Measurements from ENCODE around the gene SOCS3. TPM values are rescaled to one million over a fixed set of nuclear protein-coding genes. Genes with fewer than 3 reads are reported as not detected.

SOCS3 gene
- total RNA-seq, 4 donors from 2014 or later: 3.2 to 125 (median 20.8) TPM

DNA sequence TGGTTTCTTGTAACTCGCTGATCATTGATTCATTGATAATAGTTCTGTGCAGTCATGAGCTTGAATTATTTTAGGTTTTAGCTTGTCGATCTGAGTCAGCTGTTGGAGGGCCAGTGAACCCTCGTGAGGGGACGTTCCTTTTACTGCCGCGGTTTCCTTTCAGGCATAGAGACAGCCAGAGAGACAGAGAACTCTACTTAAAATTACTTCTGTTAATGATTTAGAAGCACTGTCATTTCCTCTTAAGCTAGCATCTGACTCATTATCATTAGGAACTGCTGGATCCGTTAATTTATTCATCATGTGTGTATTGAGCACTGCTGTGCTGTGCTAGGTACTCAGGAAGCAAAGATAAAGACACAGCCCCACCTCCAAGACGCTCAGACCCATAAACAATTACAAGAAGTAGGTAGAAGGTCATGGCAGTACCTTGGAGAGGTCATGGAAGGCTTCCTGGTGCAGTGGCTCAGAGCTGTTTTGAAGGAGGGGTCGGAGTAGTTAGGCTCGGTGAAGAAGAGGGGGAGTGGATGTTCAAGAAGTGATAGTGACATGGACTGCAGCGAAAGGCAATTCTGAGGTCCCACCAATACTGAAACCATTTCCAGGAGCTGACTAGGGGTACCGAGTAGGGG, 21.8 kb upstream of the SOCS3 start:
- TF ChIP-seq POLR2A (IDR thresholded peaks at IDR 0.05) (no peak), CTCF (IDR thresholded peaks at IDR 0.05) (no peak)
- peaks cover 11 to 69% (median 42%) of the 10 kb centered on the region in 4 donors for H3K4me1 ChIP-seq
- no peaks in the 10 kb centered on the region for H3K27me3 ChIP-seq
- H3K4me3 ChIP-seq: peak overlapping the region in 1 of 4 donors; percentile 18
- H3K27ac ChIP-seq: peak overlapping the region; percentile 54 to 84 (median 72)
- H3K36me3 ChIP-seq: no peaks in the 10 kb centered on the region
- no peaks in the 10 kb centered on the region for H3K9me3 ChIP-seq
- peak in 1 of 3 donors; percentile 73 for DNase-seq

- Histone ChIP-seq H3K27me3 (no peaks in the 10 kb centered on the region), H3K36me3 (no peaks in the 10 kb centered on the region), H3K9me3 (no peaks in the 10 kb centered on the region), H3K27ac (peak overlapping the region in 3 of 4 donors; percentile 2 to 94 (median 94)), H3K4me1 (peaks cover 8 to 55% (median 29%) of the 10 kb centered on the region in 4 donors), H3K4me3 (no peak overlapping the region)
- no peak for DNase-seq
- TF ChIP-seq POLR2A (IDR thresholded peaks at IDR 0.05): no peak
- TF ChIP-seq CTCF (IDR thresholded peaks at IDR 0.05): no peak
These were observed 20.5 kb upstream of the SOCS3 start for GRCh38 chr17:78380370-78380769.

- H3K4me1 ChIP-seq: peaks cover 8 to 46% (median 17%) of the 10 kb centered on the region in 4 donors
- peak overlapping the region; percentile 79 to 98 (median 95) for H3K4me3 ChIP-seq
- H3K36me3 ChIP-seq: no peaks in the 10 kb centered on the region
These were observed 19.2 kb upstream of the SOCS3 start for GRCh38 chr17:78379131-78379491.

GRCh38 chr17:78378225-78379130, 18.6 kb upstream of the SOCS3 start, which contains the start of gene PGS1:
PGS1 (plus strand) TSS chr17:78378649; CDS start chr17:78378666, 17 bp downstream.
- peaks cover 8 to 45% (median 15%) of the 10 kb centered on the region in 4 donors for H3K4me1 ChIP-seq
- peak within 1 kb of the TSS; percentile 79 to 98 (median 95) for H3K4me3 ChIP-seq
- H3K27ac ChIP-seq: peak within 1 kb of the TSS; percentile 80 to 94 (median 90)
- H3K27me3 ChIP-seq: no peaks in the 10 kb centered on the region
- H3K36me3 ChIP-seq: no peaks in the 10 kb centered on the region
- TF ChIP-seq POLR2A (IDR thresholded peaks at IDR 0.05): peak; percentile 69 to 80
- no peak for TF ChIP-seq CTCF (IDR thresholded peaks at IDR 0.05)
- peak; percentile 80 to 91 (median 87) for DNase-seq
- no peaks in the 10 kb centered on the region for H3K9me3 ChIP-seq

More at GRCh38 chr17:78379131-78379491, 19.2 kb upstream of the SOCS3 start:
- no peak for DNase-seq
- TF ChIP-seq CTCF (IDR thresholded peaks at IDR 0.05) (no peak), POLR2A (IDR thresholded peaks at IDR 0.05) (no peak)
- Histone ChIP-seq H3K27ac (peak overlapping the region; percentile 80 to 94 (median 90)), H3K9me3 (no peaks in the 10 kb centered on the region), H3K27me3 (no peaks in the 10 kb centered on the region)

GRCh38 chr17:78377858-78378224, 18.0 kb upstream of the SOCS3 start:
- Histone ChIP-seq H3K4me3 (peak overlapping the region; percentile 79 to 98 (median 95)), H3K27ac (peak overlapping the region; percentile 80 to 94 (median 90)), H3K4me1 (peaks cover 8 to 41% (median 15%) of the 10 kb centered on the region in 4 donors), H3K9me3 (no peaks in the 10 kb centered on the region), H3K36me3 (no peaks in the 10 kb centered on the region), H3K27me3 (no peaks in the 10 kb centered on the region)
- no peak for DNase-seq
- TF ChIP-seq CTCF (IDR thresholded peaks at IDR 0.05) (no peak), POLR2A (IDR thresholded peaks at IDR 0.05) (no peak)

All from Peyer's patch (tissue), 4 donors.